Ecto neural progenitor cell (in vitro differentiated cells): ENCODE data around the gene TENT5C.

Experiments
- DNase-seq: peaks from one replicate; pipeline ENCODE4 v3.0.0-alpha.2; 2018; ENCODE audit warnings: low spot score

TENT5C gene

DNA sequence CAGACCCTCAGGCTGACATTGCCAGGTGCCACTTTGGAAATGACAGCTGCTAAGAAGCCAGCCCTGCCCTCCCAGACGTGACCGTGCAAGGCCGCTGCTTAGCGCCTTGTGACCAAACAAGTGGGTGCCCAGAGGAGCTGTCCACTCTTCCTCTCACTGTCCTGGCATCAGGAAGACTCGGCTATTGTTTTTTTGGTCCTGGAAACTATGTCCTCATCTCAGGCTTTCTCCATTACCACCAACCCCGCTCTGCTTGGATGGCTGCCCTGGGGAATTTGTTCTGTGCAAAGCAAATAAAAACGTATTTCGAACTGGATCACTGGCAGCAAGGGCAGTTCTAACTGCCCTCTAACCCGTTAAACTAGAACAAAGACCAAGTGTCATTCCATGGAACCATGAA lies 13.7 kb upstream of the TENT5C start:
- no peak for DNase-seq

DNA sequence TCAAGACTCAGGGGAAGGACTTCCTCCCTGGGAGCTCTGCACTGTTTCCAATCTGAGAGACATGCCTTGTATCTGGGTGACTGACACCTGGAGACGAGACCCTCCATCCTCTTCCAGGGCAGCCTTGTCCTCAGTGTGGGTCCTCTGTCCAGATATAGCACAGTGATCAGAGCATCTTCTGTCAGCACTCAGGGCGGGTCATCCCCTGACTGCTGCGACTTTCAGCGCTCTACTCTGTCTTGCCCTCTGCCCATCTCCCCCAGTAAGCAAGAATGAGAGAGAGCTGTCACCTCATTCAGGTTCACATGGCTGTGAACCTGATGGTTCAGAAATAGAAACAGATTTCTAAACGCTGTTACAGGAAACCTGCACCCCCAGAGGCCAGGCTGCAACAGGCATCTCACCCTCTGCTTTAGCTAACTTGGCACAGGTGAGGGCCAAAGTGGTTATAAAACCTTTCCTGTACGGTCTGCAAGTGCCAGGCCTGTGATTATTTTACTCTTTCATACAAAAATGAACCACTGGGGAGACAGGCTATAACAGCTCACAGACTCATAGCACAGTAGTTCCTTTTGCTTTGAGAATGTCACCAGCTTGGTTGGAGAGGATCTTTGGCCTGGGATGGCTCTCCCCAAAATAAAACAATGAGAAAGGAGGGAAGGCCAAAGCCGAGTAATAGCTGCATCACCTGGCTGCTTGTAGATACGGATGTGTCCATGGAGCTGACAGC lies 11.4 kb upstream of the TENT5C start:
- DNase-seq = no peak

- DNase-seq = no peak
These were observed 9.7 kb upstream of the TENT5C start for GRCh38 chr1:117596023-117596720.

DNA sequence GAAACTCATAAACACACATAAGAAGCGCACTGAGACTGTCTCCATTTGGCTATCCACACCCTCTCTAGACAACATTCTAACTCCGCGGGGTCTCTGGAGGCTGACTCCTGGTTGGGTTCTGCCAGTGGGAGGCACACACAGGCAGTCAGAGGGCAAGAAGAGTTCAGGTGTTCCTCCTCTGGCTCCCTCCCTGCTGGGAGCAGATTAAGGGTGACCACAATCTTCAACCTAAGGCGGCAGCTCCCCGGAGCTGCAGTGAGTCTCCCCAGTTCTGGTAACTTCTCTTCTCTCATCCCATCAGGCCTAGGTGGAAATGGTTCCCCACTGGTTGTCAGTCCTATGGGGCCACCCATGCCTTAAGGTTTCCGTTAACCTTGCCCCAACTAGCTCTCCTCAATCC lies 7.4 kb upstream of the TENT5C start:
- no peak for DNase-seq

DNA sequence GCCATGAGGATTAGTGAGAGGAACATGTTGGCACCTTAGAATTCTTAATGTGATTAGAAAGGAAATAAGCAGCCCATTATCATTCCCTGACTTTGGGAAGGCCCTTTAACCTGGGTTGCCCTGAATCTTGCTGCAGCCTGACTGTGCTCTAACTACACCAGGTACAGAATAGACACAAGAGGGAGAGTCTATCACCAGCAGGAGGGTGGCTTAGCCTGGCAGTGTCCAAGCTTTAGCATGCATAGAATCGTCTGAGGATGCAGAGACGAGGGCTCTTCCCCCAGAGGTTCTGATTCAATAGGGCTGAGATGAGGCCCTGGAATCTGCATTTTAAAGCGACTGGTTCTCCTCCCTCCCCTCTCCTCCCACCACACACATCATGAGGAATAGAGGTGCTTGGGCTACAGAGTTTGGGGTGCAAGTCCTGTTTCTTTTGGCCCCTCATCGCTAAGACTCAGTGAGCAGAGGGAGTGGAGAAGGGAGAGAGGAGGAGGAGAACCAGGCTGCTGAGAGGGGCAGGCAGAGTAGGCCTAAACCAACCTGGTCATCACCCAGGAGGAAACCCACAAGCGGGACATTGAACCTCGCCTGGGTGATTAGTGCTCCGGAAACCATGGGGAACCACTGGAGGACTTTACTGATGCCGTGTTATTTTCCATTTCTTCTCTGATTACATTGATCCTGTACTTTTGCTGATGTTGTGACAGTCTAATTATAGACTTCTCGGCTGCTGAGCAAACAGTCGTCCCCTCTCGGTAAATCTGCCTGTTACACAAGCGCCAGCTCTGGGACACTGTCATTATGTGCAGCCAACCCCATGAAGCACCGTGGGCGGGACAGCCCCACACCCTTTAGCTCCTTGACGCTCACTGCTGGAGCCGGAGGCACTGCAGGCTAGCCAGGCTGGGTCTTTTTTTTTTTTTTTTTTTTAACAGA lies 6.3 kb upstream of the TENT5C start:
- DNase-seq = no peak

DNA sequence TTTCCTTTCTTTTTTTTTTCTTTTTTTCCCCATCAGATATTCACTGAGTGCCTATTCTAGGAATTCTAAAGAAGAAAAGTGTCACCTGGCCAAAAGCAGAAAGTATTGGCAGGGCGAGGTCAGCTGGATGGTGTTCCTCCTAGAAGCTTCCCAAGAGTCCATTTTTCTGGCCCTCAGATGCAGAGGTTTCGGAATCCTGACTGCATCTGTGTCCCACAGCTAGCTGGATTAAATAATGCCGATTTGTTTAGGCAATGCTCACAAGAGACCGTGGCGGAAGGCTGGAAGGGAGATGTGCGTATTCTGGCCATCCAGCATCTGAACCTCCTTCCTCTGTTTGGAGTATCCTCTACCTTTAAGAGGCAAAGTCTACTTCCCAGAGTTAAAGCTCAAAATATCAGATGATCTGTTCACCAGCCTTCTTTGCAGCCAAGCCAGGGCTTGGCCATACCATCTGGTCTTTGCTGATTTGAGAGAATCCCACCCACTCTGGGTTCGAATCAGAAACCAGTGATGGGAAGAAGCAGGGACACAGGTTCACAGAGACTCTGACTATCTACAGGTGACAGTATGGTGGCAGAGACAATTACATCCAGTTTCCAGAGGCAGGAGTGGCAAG lies 5.4 kb upstream of the TENT5C start:
- no peak for DNase-seq

- DNase-seq = no peak
These were observed 4.9 kb upstream of the TENT5C start for GRCh38 chr1:117600966-117601365.

- no peak for DNase-seq
These were observed 3.0 kb upstream of the TENT5C start for GRCh38 chr1:117602862-117603261.

DNA sequence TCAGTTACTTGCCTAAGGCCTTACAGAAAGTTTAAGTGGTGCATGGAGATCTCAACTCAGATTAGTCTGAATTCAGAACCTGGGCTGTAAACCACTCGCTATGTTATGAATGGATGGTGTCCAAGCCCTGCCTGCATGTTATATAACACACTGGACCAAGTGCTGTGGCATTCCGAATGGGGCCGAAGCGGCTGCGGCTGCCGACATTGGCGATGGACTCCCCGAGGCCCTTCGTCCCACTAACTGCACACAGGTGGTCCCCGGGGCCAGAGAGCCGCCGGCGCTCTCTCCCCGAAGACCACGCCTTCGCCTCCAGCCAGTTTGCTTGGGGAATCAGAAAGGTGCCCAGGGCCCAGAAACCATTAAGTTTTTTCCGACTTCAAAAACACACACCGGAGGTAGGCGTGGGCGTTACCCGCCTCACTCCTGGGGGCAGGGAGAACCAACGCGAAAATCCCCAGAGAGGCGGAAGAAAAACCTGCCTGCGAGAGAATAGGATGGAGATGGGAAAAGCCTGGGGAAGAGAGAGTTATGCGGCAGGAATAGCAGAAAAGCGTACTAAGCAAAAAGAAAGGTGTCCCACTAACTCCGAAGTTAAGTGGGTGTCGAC lies 579 bp upstream of the TENT5C start:
- DNase-seq = no peak

- peak; percentile 55 for DNase-seq
These were observed 992 bp downstream of the TENT5C start for GRCh38 chr1:117606649-117607430.

DNA sequence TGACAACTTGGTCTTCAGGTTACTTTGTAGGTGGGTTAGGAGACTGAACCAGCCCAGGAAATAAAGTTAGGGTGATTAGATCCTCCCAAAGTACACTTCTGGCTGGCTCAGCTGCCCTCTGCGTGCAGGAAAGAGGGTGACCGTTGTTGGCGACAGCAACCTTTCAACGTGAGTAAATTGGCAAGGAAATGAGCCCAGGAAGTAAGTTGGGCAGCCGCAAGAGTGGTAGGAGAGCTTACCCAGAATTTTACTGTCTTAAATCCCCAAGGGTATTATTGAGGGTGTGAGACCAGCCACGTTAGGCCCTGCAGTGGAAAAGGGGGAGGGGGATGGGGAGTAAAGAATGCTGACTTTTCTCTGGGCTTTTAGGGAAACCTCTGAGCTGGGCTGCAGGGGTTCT lies 1.6 kb downstream of the TENT5C start:
- DNase-seq = no peak

DNA sequence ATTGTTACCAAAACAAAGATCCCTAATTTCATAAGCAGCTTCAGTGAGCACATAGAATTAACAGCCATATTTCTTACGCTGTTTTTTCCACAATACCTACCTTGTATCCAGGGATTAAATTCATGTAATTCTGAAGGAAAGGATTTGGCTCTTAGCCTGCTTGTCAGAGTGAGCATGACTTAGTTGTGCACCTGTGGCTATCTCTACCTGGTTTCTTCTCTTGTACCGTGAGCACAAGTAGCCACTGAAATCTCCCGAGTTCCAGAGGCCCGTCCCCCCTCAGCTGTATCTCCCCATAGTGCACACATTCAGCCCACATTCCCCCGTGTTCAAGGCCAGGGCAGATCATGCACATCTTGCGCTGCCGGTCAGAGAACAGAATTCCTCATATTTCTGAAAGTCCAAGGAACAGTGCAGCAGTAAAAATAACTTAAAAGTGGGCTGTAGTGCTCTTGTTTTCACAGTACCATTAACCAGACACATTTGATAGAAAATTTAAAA lies 2.3 kb downstream of the TENT5C start:
- DNase-seq = no peak

DNA sequence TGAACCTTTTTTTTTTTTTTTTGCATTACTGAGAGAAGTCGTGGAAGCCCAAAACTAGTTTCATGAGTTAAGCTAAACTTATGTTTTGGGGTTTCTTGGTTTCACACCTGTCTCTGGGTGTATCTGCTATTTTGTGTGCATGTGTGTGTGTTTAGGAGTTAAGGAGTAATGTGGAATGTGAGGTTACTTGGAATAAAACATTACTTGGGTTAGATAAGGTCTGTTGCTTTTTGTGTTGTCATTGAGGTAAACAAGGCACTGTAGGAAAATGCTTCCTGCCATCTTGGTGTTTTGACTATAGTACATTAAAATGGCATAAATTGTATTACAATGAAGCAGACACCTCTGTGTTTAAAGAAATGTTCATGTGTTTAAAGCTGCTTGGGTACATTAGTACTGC lies 2.9 kb downstream of the TENT5C start:
- no peak for DNase-seq

DNA sequence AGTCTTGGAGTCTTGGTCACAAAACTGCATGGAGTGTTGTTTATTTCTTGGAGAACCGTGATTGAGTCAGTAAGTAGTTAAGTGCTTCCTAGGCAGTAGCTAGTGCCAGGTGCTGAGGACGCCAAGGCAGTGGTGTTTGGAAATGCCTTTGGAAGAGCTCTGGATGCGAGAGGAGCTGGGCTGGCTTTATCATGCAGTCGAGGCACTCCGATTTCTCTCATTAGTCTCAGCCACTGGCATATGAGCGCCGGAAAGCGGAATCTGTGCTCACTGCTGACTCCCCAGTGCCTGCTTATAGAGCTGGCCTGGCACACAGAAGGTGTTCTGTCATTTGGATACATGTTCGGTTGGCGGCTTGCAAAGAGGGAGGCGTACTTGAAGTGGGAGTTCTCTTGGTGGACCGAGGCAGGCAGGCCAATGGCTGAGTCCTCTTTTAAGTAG lies 3.6 kb downstream of the TENT5C start:
- no peak for DNase-seq

DNA sequence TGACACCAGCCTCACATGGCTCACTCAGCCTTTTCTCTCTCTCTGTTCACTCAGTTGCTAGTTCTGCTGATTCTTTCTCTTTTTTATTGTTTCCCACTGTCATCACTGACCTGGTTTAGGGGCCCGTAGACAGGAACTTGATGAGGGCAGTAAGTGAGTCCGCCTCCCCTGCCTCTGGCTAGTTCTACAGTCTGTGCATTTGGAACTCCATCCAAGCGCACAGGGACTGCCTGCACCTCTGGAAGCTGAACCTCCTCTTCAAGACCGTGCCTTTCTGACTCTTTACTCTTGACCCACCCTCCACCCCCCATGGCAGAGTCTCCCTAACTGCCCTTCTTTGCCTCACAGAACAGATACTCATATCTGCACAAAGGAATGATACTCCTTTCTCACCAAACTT lies 4.2 kb downstream of the TENT5C start:
- DNase-seq = no peak

- no peak for DNase-seq
These were observed 5.3 kb downstream of the TENT5C start for GRCh38 chr1:117611121-117611601.

DNA sequence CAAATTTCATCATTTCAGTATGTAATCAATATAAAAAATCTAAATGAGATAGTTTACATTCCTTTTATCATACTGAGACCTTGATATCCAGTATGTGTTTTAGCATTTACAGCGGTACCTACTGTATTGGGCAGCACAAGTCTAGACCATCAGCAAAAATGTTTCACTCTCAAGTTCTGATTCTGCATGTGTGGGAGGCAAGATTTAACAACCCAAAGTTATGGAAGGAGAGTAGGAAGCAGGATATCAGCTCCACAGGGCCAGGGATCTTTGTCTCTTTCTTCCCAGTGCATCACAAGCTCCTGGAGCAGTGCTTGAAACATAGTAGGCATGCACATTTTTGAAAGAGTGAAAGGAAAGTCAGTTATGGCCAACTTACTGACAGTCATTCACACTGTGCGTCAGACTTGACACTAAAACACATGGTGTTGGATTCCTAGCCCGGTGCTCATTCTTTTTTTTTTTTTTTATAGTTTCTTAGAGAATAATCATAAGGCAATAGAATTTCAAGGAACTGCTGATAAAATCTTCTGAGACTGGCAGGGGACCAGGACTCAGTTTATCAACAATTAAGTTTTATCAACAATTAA lies 6.1 kb downstream of the TENT5C start:
- DNase-seq = no peak

- no peak for DNase-seq
These were observed 6.8 kb downstream of the TENT5C start for GRCh38 chr1:117612517-117613248.

DNA sequence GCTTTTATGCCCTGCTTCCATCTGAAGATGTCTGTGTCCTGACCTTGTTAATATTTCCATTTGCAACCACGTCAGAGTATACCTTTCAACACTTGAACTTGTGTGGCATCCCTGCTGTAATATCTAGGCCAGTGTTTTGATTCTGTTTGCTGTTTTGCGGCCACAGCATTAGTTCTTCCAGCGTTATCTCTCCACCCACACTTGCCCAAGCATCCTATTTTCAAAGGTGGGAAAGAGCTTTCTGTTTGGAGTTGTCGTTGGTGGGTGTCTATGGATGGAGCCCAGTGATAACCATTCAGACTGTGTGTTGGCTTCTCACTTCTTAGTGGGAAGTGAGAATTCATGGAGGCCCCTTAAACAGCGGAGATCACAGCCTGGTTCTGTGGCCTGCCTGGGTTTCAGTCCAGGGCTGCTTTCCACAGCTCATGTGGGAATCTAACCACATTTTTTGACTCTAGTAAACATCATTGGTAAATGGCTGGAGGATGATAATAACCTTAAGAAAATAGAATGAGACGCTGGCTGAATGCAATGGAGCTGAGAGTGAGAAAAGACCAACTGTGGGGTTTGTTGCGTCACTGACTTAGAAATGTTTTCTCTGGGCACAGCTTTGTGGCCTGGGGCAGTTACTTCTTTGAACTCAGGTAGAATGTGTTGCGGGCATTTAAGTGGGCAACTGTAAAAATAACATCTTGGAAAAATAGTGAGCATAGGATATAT lies 7.6 kb downstream of the TENT5C start:
- no peak for DNase-seq
